ENCODE data around the gene AVPR2.

DNA sequence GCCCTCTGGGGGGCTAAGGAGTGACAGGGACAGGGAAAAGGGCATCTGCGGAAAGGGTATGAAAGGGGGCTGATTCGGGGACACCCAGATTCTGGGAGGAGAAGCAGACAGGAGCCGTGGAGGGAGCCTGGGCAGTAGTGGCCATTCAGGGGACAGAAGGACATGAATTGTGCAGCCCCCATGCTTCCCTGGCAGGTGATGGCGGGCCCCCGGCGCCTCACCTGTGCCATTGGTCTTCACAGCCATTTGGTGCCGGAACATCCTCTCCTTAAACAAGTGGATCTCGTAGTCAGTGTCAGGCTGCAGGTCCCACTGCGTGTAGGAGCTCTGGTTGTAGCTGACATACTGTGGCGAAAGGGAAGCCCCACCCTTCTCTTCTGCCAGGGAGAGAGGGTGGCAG lies 40.4 kb upstream of the AVPR2 start:
- TF ChIP-seq, protein P1, sequence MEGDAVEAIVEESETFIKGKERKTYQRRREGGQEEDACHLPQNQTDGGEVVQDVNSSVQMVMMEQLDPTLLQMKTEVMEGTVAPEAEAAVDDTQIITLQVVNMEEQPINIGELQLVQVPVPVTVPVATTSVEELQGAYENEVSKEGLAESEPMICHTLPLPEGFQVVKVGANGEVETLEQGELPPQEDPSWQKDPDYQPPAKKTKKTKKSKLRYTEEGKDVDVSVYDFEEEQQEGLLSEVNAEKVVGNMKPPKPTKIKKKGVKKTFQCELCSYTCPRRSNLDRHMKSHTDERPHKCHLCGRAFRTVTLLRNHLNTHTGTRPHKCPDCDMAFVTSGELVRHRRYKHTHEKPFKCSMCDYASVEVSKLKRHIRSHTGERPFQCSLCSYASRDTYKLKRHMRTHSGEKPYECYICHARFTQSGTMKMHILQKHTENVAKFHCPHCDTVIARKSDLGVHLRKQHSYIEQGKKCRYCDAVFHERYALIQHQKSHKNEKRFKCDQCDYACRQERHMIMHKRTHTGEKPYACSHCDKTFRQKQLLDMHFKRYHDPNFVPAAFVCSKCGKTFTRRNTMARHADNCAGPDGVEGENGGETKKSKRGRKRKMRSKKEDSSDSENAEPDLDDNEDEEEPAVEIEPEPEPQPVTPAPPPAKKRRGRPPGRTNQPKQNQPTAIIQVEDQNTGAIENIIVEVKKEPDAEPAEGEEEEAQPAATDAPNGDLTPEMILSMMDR (conservative IDR thresholded peaks at IDR 0.05) = no peak
- TF ChIP-seq ZFX (IDR thresholded peaks at IDR 0.05) = no peak

Data from C4-2B (cell line).